Cerebellar cortex (tissue), 1 donor: Measurements from ENCODE around the gene ERLIN1.

Experiments
- DNase-seq: peaks from one replicate; pipeline ENCODE4 v3.0.0-alpha.2; 2015; ENCODE audit warnings: low spot score

ERLIN1 gene

GRCh38 chr10:100185364-100186252 is at the start of gene ERLIN1:
Gene ERLIN1, minus strand, starts transcription at chr10:100186029. Its CDS starts 403 bp downstream, at chr10:100185626.
- DNase-seq, result peak; percentile 92

GRCh38 chr10:100232101-100232500 is 46.3 kb upstream of the ERLIN1 start:
- no peak for DNase-seq

- no peak for DNase-seq
Measured at GRCh38 chr10:100229819-100230422, 44.1 kb upstream of the ERLIN1 start.

GRCh38 chr10:100223879-100224278 is 38.0 kb upstream of the ERLIN1 start:
- DNase-seq, result no peak

- DNase-seq, result no peak
Measured at GRCh38 chr10:100222529-100222928, 36.7 kb upstream of the ERLIN1 start.

GRCh38 chr10:100216006-100216405 is 30.2 kb upstream of the ERLIN1 start:
- DNase-seq, result no peak

GRCh38 chr10:100209303-100209702 is 23.5 kb upstream of the ERLIN1 start:
- no peak for DNase-seq

- DNase-seq, result no peak
Measured at GRCh38 chr10:100208276-100208675, 22.4 kb upstream of the ERLIN1 start.

GRCh38 chr10:100204370-100204769 is 18.5 kb upstream of the ERLIN1 start:
- no peak for DNase-seq

GRCh38 chr10:100201549-100201948 is 15.7 kb upstream of the ERLIN1 start:
- no peak for DNase-seq

- no peak for DNase-seq
Measured at GRCh38 chr10:100194711-100195110, 8.9 kb upstream of the ERLIN1 start.

GRCh38 chr10:100192350-100192749 is 6.5 kb upstream of the ERLIN1 start:
- no peak for DNase-seq

- DNase-seq, result peak; percentile 54
Measured at GRCh38 chr10:100186253-100187212, 704 bp upstream of the ERLIN1 start.

- peak; percentile 22 for DNase-seq
Measured at GRCh38 chr10:100184840-100185239, 989 bp downstream of the ERLIN1 start.

GRCh38 chr10:100184426-100184825 is 1.4 kb downstream of the ERLIN1 start:
- no peak for DNase-seq

- no peak for DNase-seq
Measured at GRCh38 chr10:100183481-100183880, 2.3 kb downstream of the ERLIN1 start.

- DNase-seq, result no peak
Measured at GRCh38 chr10:100182908-100183307, 2.9 kb downstream of the ERLIN1 start.

GRCh38 chr10:100182281-100182680 is 3.5 kb downstream of the ERLIN1 start:
- no peak for DNase-seq

- no peak for DNase-seq
Measured at GRCh38 chr10:100175875-100176274, 10.0 kb downstream of the ERLIN1 start.

GRCh38 chr10:100174699-100175677 is 10.8 kb downstream of the ERLIN1 start:
- no peak for DNase-seq

GRCh38 chr10:100173035-100173434 is 12.8 kb downstream of the ERLIN1 start:
- no peak for DNase-seq
